GM23338 (cell line): Measurements from ENCODE around the gene PIK3R5. TPM values are rescaled to one million over a fixed set of nuclear protein-coding genes. Genes with fewer than 3 reads are reported as not detected.

Experiments
- ATAC-seq: fragments of 200-7000 bp; cut with Tn5 transposase; 3 replicates; pipeline ENCODE4 v1.9.1; 2020
- DNase-seq: peaks from one replicate; pipeline ENCODE4 v3.0.0-alpha.2; 2015; ENCODE audit warnings: low spot score
- H2AFZ ChIP-seq: fragments of 200-600 bp; sonication (generic); 2 replicates; pipeline ENCODE4 v1.8.0; 2016; ENCODE audit warnings: antibody characterized with exemption, mild to moderate bottlenecking, moderate library complexity
- H3F3A ChIP-seq: fragments of 200-600 bp; sonication (generic); replicated peaks from 2 replicates; pipeline ENCODE4 v1.8.0; 2017; ENCODE audit warnings: antibody characterized with exemption, mixed run types, low read depth
- H3K27ac ChIP-seq: fragments of 200-600 bp; sonication (generic); 2 replicates; pipeline ENCODE4 v1.6.1; 2016; ENCODE audit warnings: low read depth
- H3K27me3 ChIP-seq: fragments of 200-600 bp; sonication (generic); 2 replicates; pipeline ENCODE4 v1.8.0; 2016; ENCODE audit warnings: mild to moderate bottlenecking, mixed run types, moderate library complexity; ENCODE audit not compliant: insufficient read depth
- H3K36me3 ChIP-seq: fragments of 200-600 bp; sonication (generic); 2 replicates; pipeline ENCODE4 v1.8.0; 2016; ENCODE audit warnings: mild to moderate bottlenecking; ENCODE audit not compliant: insufficient read depth
- H3K4me1 ChIP-seq: fragments of 200-600 bp; sonication (generic); 2 replicates; pipeline ENCODE4 v1.8.0; 2016; ENCODE audit warnings: mild to moderate bottlenecking, moderate library complexity; ENCODE audit not compliant: insufficient read depth
- H3K4me2 ChIP-seq: fragments of 200-600 bp; sonication (generic); 2 replicates; pipeline ENCODE4 v1.7.1; 2017; ENCODE audit warnings: mixed run types
- H3K4me3 ChIP-seq: fragments of 200-600 bp; sonication (generic); 2 replicates; pipeline ENCODE4 v1.6.1; 2016; ENCODE audit warnings: mixed run types
- H3K79me2 ChIP-seq: fragments of 200-600 bp; sonication (generic); replicated peaks from 2 replicates; pipeline ENCODE4 v1.8.0; 2017; ENCODE audit warnings: mild to moderate bottlenecking; ENCODE audit not compliant: insufficient read depth
- H3K9me2 ChIP-seq: fragments of 200-600 bp; sonication (generic); 2 replicates; pipeline ENCODE4 v1.8.0; 2017; ENCODE audit not compliant: insufficient read depth
- H4K20me1 ChIP-seq: fragments of 200-600 bp; sonication (generic); replicated peaks from 2 replicates; pipeline ENCODE4 v1.8.0; 2017; ENCODE audit warnings: mild to moderate bottlenecking; ENCODE audit not compliant: insufficient read depth
- H3K27ac Mint-ChIP-seq: 2 replicates; pipeline ENCODE4 v1.8.0; 2020; ENCODE audit warnings: inconsistent platforms, mild to moderate bottlenecking, moderate library complexity, mixed read lengths
- H3K27me3 Mint-ChIP-seq: 3 replicates; pipeline ENCODE4 v1.8.0; 2022; ENCODE audit warnings: low read depth, mild to moderate bottlenecking, moderate library complexity, mixed read lengths, inconsistent platforms; ENCODE audit not compliant: insufficient read depth, poor library complexity
- H3K36me3 Mint-ChIP-seq: 3 replicates; pipeline ENCODE4 v1.8.0; 2021; ENCODE audit warnings: low read depth, mild to moderate bottlenecking, inconsistent platforms, moderate library complexity, mixed read lengths
- H3K4me1 Mint-ChIP-seq: 3 replicates; pipeline ENCODE4 v1.8.0; 2020; ENCODE audit warnings: mild to moderate bottlenecking, inconsistent platforms, mixed read lengths
- H3K4me3 Mint-ChIP-seq: 3 replicates; pipeline ENCODE4 v1.8.0; 2021; ENCODE audit warnings: moderate library complexity, mild to moderate bottlenecking, inconsistent platforms, mixed read lengths
- H3K9me3 Mint-ChIP-seq: 3 replicates; pipeline ENCODE4 v1.8.0; 2020; ENCODE audit warnings: moderate library complexity, mild to moderate bottlenecking, inconsistent platforms, mixed read lengths
- CREB1 ChIP-seq: fragments of 250-450 bp; sonication (Bioruptor Pico); IDR thresholded peaks from 2 replicates; pipeline ENCODE4 v1.5.0; 2020; ENCODE audit warnings: low read depth, mild to moderate bottlenecking, moderate library complexity
- EZH2 ChIP-seq: fragments of 200-600 bp; sonication (generic); IDR thresholded peaks from one replicate; pipeline ENCODE4 v1.8.0; 2017; ENCODE audit warnings: antibody characterized with exemption, mild to moderate bottlenecking, low read depth; ENCODE audit not compliant: unreplicated experiment
- EZH2phosphoT487 ChIP-seq: fragments of 200-600 bp; sonication (generic); IDR thresholded peaks from one replicate; pipeline ENCODE4 v1.8.1; 2018; ENCODE audit warnings: antibody characterized with exemption; ENCODE audit not compliant: unreplicated experiment
- JUNB ChIP-seq: IDR thresholded peaks from one replicate; pipeline ENCODE4 v1.6.1; 2016; ENCODE audit warnings: antibody characterized with exemption; ENCODE audit not compliant: unreplicated experiment
- NANOG ChIP-seq: IDR thresholded peaks from 2 replicates; pipeline ENCODE4 v1.6.1; 2016; ENCODE audit warnings: antibody characterized with exemption, borderline replicate concordance
- POLR2AphosphoS5 ChIP-seq: IDR thresholded peaks from 2 replicates; pipeline ENCODE4 v1.6.1; 2016; ENCODE audit warnings: antibody characterized with exemption, low read depth
- STAT1 ChIP-seq: IDR thresholded peaks from one replicate; pipeline ENCODE4 v1.6.1; 2016; ENCODE audit warnings: antibody characterized with exemption; ENCODE audit not compliant: unreplicated experiment
- ZNF114 ChIP-seq: fragments of 250-450 bp; sonication (Bioruptor Pico); IDR thresholded peaks from 2 replicates; pipeline ENCODE4 v1.5.0; 2020; ENCODE audit warnings: mild to moderate bottlenecking, moderate library complexity
- ZNF331 ChIP-seq: fragments of 250-450 bp; sonication (Bioruptor Pico); IDR thresholded peaks from 2 replicates; pipeline ENCODE4 v1.5.0; 2020; ENCODE audit warnings: low read depth, mild to moderate bottlenecking, moderate library complexity
- polyA plus RNA-seq: library from polyadenylated mRNA; unstranded; fragments of >200 nt; fragmentation: Nextera tagmentation; extraction: Ambion mirVana; gene quantifications from 2 replicates; pipeline ENCODE4 v1.2.1, GENCODE V29; 2016
- total RNA-seq: library from RNA; depleted of rRNA; stranded (reverse); fragments of >200 nt; shearing (Covaris generic); gene quantifications from 2 replicates; pipeline ENCODE4 v1.2.3, GENCODE V29; 2014
- TF ChIP-seq, protein P1 (sequence below): IDR thresholded peaks from one replicate; pipeline ENCODE4 v1.6.1; 2018; ENCODE audit warnings: antibody characterized with exemption; ENCODE audit not compliant: unreplicated experiment
- TF ChIP-seq, protein P2 (sequence below), 2 experiments: fragments of 200-600 bp in 1 of 2; sonication (generic) in 1 of 2; conservative IDR thresholded peaks; 2 replicates each; pipeline versions ENCODE4 v1.5.1 to v1.6.1; 2016 to 2017; ENCODE audit warnings: antibody characterized with exemption in 2 of 2, low read depth in 2 of 2, mild to moderate bottlenecking in 2 of 2, moderate library complexity in 1 of 2
- TF ChIP-seq, protein P3 (sequence below): fragments of 250-450 bp; sonication (Bioruptor Pico); IDR thresholded peaks from 2 replicates; pipeline ENCODE4 v1.5.0; 2020; ENCODE audit warnings: mild to moderate bottlenecking, moderate library complexity
- TF ChIP-seq, protein P4 (sequence below): IDR thresholded peaks from 2 replicates; pipeline ENCODE4 v1.6.1; 2016; ENCODE audit warnings: antibody characterized with exemption

Gene PIK3R5
- total and polyA plus RNA-seq, 2 experiments from 2014 or later: 1.7 to 9.4 TPM

DNA sequence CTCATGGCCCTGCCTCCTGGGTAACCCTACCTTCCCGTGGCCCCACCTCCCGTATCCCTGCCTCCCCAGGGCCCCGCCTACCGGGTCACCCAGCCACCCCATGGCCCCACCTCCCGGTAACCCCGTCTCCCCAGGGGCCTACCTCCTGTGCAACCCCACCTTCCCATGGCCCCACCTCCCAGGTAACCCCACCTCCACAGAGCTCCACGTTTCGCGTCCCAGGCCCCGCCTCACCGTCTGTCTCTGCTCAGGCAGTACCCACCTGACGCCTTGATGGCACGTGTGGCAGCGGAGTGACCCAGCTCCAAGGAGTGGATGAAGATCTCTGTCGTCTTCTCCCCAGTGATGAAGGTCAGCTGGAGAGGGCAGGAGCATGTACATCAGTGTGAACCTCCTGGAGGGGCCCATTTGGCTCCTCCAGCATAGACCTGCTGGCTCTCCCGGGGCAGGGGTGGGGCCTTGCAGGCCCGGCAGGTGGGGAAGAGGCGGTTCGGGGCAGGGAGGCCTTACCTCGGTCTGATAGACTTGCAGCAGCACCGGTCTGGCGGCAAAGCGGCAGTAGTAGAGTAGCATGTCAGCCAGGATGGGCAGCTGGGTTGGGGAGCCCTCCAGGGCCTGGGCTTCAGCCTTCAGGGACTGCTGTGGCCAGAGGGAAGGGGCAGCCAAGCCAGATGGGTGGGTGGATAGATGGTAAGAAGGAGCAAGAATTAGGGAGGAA, 79.4 kb downstream of the PIK3R5 start:
- Histone ChIP-seq H3K36me3 (no peaks in the 10 kb centered on the region), H4K20me1 (no peaks in the 10 kb centered on the region), H3K79me2 (no peaks in the 10 kb centered on the region), H3K27me3 (no peaks in the 10 kb centered on the region), H3K4me1 (no peaks in the 10 kb centered on the region), H3K9me2 (no peaks in the 10 kb centered on the region), H3K4me3 (no peak overlapping the region), H3K4me2 (no peak overlapping the region), H2AFZ (no peak overlapping the region), H3K27ac (no peak overlapping the region), H3F3A (no peaks in the 10 kb centered on the region)
- ATAC-seq (no peak), DNase-seq (peak; percentile 49)
- Mint-ChIP-seq H3K4me3 (no peak overlapping the region), H3K36me3 (peaks cover 4% of the 10 kb centered on the region; the same call in 2 of the 3 replicates), H3K27ac (no peak overlapping the region), H3K4me1 (0 out of 3 replicates have a peak, but pooled peaks cover 2% of the 10 kb centered on the region), H3K9me3 (no peaks in the 10 kb centered on the region), H3K27me3 (peaks cover 9% of the 10 kb centered on the region)
- TF ChIP-seq ZNF331 (CRISPR knock-in tag): no peak
- no peak for TF ChIP-seq EZH2
- TF ChIP-seq POLR2AphosphoS5: no peak
- TF ChIP-seq, protein P1, sequence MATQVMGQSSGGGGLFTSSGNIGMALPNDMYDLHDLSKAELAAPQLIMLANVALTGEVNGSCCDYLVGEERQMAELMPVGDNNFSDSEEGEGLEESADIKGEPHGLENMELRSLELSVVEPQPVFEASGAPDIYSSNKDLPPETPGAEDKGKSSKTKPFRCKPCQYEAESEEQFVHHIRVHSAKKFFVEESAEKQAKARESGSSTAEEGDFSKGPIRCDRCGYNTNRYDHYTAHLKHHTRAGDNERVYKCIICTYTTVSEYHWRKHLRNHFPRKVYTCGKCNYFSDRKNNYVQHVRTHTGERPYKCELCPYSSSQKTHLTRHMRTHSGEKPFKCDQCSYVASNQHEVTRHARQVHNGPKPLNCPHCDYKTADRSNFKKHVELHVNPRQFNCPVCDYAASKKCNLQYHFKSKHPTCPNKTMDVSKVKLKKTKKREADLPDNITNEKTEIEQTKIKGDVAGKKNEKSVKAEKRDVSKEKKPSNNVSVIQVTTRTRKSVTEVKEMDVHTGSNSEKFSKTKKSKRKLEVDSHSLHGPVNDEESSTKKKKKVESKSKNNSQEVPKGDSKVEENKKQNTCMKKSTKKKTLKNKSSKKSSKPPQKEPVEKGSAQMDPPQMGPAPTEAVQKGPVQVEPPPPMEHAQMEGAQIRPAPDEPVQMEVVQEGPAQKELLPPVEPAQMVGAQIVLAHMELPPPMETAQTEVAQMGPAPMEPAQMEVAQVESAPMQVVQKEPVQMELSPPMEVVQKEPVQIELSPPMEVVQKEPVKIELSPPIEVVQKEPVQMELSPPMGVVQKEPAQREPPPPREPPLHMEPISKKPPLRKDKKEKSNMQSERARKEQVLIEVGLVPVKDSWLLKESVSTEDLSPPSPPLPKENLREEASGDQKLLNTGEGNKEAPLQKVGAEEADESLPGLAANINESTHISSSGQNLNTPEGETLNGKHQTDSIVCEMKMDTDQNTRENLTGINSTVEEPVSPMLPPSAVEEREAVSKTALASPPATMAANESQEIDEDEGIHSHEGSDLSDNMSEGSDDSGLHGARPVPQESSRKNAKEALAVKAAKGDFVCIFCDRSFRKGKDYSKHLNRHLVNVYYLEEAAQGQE: no peak
- TF ChIP-seq, protein P2, sequence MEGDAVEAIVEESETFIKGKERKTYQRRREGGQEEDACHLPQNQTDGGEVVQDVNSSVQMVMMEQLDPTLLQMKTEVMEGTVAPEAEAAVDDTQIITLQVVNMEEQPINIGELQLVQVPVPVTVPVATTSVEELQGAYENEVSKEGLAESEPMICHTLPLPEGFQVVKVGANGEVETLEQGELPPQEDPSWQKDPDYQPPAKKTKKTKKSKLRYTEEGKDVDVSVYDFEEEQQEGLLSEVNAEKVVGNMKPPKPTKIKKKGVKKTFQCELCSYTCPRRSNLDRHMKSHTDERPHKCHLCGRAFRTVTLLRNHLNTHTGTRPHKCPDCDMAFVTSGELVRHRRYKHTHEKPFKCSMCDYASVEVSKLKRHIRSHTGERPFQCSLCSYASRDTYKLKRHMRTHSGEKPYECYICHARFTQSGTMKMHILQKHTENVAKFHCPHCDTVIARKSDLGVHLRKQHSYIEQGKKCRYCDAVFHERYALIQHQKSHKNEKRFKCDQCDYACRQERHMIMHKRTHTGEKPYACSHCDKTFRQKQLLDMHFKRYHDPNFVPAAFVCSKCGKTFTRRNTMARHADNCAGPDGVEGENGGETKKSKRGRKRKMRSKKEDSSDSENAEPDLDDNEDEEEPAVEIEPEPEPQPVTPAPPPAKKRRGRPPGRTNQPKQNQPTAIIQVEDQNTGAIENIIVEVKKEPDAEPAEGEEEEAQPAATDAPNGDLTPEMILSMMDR (conservative IDR thresholded peaks at IDR 0.05; ENCODE audit: low read depth in 2 of 2): no peak
- no peak for TF ChIP-seq ZNF114
- TF ChIP-seq, protein P3, sequence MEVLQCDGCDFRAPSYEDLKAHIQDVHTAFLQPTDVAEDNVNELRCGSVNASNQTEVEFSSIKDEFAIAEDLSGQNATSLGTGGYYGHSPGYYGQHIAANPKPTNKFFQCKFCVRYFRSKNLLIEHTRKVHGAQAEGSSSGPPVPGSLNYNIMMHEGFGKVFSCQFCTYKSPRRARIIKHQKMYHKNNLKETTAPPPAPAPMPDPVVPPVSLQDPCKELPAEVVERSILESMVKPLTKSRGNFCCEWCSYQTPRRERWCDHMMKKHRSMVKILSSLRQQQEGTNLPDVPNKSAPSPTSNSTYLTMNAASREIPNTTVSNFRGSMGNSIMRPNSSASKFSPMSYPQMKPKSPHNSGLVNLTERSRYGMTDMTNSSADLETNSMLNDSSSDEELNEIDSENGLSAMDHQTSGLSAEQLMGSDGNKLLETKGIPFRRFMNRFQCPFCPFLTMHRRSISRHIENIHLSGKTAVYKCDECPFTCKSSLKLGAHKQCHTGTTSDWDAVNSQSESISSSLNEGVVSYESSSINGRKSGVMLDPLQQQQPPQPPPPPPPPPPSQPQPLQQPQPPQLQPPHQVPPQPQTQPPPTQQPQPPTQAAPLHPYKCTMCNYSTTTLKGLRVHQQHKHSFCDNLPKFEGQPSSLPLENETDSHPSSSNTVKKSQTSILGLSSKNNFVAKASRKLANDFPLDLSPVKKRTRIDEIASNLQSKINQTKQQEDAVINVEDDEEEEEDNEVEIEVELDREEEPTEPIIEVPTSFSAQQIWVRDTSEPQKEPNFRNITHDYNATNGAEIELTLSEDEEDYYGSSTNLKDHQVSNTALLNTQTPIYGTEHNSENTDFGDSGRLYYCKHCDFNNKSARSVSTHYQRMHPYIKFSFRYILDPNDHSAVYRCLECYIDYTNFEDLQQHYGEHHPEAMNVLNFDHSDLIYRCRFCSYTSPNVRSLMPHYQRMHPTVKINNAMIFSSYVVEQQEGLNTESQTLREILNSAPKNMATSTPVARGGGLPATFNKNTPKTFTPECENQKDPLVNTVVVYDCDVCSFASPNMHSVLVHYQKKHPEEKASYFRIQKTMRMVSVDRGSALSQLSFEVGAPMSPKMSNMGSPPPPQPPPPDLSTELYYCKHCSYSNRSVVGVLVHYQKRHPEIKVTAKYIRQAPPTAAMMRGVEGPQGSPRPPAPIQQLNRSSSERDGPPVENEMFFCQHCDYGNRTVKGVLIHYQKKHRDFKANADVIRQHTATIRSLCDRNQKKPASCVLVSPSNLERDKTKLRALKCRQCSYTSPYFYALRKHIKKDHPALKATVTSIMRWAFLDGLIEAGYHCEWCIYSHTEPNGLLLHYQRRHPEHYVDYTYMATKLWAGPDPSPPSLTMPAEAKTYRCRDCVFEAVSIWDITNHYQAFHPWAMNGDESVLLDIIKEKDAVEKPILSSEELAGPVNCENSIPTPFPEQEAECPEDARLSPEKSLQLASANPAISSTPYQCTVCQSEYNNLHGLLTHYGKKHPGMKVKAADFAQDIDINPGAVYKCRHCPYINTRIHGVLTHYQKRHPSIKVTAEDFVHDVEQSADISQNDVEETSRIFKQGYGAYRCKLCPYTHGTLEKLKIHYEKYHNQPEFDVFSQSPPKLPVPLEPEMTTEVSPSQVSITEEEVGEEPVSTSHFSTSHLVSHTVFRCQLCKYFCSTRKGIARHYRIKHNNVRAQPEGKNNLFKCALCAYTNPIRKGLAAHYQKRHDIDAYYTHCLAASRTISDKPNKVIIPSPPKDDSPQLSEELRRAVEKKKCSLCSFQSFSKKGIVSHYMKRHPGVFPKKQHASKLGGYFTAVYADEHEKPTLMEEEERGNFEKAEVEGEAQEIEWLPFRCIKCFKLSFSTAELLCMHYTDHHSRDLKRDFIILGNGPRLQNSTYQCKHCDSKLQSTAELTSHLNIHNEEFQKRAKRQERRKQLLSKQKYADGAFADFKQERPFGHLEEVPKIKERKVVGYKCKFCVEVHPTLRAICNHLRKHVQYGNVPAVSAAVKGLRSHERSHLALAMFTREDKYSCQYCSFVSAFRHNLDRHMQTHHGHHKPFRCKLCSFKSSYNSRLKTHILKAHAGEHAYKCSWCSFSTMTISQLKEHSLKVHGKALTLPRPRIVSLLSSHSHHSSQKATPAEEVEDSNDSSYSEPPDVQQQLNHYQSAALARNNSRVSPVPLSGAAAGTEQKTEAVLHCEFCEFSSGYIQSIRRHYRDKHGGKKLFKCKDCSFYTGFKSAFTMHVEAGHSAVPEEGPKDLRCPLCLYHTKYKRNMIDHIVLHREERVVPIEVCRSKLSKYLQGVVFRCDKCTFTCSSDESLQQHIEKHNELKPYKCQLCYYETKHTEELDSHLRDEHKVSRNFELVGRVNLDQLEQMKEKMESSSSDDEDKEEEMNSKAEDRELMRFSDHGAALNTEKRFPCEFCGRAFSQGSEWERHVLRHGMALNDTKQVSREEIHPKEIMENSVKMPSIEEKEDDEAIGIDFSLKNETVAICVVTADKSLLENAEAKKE (CRISPR knock-in tag): no peak
- no peak for TF ChIP-seq NANOG
- TF ChIP-seq EZH2phosphoT487: no peak
- TF ChIP-seq, protein P4, sequence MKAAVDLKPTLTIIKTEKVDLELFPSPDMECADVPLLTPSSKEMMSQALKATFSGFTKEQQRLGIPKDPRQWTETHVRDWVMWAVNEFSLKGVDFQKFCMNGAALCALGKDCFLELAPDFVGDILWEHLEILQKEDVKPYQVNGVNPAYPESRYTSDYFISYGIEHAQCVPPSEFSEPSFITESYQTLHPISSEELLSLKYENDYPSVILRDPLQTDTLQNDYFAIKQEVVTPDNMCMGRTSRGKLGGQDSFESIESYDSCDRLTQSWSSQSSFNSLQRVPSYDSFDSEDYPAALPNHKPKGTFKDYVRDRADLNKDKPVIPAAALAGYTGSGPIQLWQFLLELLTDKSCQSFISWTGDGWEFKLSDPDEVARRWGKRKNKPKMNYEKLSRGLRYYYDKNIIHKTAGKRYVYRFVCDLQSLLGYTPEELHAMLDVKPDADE: no peak
- TF ChIP-seq JUNB: no peak
- no peak for TF ChIP-seq STAT1
- TF ChIP-seq CREB1 (CRISPR knock-in tag): no peak
